ENCODE data around the gene RFXANK. TPM values are rescaled to one million over a fixed set of nuclear protein-coding genes. Genes with fewer than 3 reads are reported as not detected.
A peak's percentile ranks its signal among the peaks of the same experiment; 100 is the strongest.

Gene RFXANK
- total RNA-seq, 1 donor from 2014 or later: 122 TPM

DNA sequence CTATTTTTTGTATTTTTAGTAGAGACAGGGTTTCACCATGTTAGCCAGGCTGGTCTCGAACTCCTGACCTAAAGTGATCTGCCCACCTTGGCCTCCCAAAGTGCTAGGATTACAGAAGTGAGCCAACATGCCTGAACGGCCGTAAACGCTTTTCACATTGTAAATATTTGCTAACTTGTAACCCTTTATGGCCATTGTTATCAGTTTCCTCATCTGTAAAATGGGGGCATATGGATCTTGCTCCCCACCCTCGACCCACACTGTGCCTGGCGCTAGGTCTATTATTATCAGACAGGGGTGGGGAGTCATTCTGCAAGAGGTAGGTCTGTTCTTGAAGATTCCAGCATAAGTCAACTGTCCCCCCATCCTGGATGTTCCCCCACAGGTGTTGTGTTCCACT, 31.6 kb downstream of the RFXANK start:
- H3K36me3 ChIP-seq (ENCODE audit: control insufficient read depth, insufficient read depth, low read length): no peaks in the 10 kb centered on the region
- H3K27me3 ChIP-seq (ENCODE audit: control insufficient read depth, insufficient read depth, low read length): peaks cover 35% of the 10 kb centered on the region
- TF ChIP-seq, protein P1, sequence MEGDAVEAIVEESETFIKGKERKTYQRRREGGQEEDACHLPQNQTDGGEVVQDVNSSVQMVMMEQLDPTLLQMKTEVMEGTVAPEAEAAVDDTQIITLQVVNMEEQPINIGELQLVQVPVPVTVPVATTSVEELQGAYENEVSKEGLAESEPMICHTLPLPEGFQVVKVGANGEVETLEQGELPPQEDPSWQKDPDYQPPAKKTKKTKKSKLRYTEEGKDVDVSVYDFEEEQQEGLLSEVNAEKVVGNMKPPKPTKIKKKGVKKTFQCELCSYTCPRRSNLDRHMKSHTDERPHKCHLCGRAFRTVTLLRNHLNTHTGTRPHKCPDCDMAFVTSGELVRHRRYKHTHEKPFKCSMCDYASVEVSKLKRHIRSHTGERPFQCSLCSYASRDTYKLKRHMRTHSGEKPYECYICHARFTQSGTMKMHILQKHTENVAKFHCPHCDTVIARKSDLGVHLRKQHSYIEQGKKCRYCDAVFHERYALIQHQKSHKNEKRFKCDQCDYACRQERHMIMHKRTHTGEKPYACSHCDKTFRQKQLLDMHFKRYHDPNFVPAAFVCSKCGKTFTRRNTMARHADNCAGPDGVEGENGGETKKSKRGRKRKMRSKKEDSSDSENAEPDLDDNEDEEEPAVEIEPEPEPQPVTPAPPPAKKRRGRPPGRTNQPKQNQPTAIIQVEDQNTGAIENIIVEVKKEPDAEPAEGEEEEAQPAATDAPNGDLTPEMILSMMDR (IDR thresholded peaks at IDR 0.05; ENCODE audit: insufficient read depth, low read length, poor library complexity, severe bottlenecking): no peak
- DNase-seq (ENCODE audit: low read depth): no peak
- no peak overlapping the region for H3K4me3 ChIP-seq (ENCODE audit: low read depth, low read length)

DNA sequence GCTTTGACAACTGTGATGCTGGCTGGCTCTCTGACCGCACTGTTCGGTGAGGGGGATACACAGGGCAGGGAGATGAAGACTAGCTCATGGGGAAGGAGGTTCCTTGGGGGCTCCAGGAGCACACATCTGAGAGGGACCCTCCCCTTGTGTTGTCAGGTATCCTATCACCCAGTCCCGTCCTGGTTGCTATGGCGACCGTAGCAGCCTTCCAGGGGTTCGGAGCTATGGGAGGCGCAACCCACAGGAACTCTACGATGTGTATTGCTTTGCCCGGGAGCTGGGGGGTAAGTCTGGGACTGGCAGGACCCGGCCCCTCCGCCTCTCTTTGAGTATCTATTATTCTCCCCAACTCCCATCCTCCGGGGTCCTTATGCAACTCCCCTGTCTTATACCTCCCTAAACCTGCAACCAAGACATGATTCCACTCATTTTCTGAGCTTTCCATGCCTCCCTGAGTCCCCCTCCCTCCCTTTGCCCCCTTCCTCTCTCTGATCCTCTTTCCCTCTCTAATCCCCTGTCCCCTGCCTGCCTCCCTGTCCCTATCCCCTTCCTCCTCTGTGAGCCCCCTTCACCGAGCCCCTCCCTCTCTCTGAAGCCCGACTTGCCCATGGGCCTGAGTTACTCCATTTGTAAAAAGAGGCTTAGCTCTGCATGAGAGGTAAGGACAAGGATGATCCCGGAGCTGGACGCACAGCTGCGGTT, 32.2 kb downstream of the RFXANK start:
- no peak overlapping the region for H3K4me3 ChIP-seq (ENCODE audit: low read depth, low read length)
- DNase-seq (ENCODE audit: low read depth): no peak
- TF ChIP-seq, protein P1 (IDR thresholded peaks at IDR 0.05; ENCODE audit: insufficient read depth, low read length, poor library complexity, severe bottlenecking): no peak

DNA sequence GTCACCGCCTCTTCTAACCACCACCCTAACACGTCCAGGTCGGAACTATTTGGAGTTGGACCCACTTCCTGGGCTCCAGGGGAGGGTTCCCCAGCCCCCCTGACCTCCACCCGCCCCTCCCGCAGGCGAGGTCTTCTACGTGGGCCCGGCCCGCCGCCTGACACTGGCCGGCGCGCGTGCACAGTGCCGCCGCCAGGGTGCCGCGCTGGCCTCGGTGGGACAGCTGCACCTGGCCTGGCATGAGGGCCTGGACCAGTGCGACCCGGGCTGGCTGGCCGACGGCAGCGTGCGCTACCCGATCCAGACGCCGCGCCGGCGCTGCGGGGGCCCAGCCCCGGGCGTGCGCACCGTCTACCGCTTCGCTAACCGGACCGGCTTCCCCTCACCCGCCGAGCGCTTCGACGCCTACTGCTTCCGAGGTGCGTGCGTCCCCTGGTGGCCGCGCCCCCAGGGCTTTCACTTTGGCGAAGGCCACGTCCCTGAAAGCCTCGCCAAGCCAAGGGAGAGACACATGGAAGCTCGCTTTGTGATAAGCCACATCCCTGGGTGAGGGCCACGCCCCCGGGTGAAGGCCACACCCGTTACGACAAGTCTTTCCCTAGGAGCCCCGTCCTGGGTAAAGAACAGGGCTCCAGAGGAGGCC, 32.9 kb downstream of the RFXANK start:
- Histone ChIP-seq H3K36me3 (ENCODE audit: control insufficient read depth, insufficient read depth, low read length) (no peaks in the 10 kb centered on the region), H3K27me3 (ENCODE audit: control insufficient read depth, insufficient read depth, low read length) (peaks cover 38% of the 10 kb centered on the region), H3K4me3 (ENCODE audit: low read depth, low read length) (no peak overlapping the region)
- TF ChIP-seq, protein P1 (IDR thresholded peaks at IDR 0.05; ENCODE audit: insufficient read depth, low read length, poor library complexity, severe bottlenecking): peak; percentile 77
- DNase-seq (ENCODE audit: low read depth): no peak

More for the DNA sequence above, 32.2 kb downstream of the RFXANK start:
- Histone ChIP-seq H3K27me3 (ENCODE audit: control insufficient read depth, insufficient read depth, low read length) (peaks cover 34% of the 10 kb centered on the region), H3K36me3 (ENCODE audit: control insufficient read depth, insufficient read depth, low read length) (no peaks in the 10 kb centered on the region)

DNA sequence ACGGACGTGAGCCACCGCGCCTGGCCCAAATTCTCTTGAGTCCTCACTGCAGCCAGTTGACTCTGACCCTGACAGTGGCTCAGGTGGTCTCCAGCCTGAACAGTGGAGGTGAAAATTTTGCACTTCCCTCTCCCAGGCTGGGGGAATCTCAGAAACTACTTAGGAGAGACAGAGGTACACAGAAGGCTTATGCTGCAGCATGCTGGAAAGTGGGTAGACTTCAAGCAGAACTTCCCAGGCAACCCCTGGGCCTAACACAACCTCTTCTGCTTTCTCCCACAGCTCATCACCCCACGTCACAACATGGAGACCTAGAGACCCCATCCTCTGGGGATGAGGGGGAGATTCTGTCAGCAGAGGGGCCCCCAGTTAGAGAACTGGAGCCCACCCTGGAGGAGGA, 34.1 kb downstream of the RFXANK start:
- H3K4me3 ChIP-seq (ENCODE audit: low read depth, low read length): no peak overlapping the region

DNA sequence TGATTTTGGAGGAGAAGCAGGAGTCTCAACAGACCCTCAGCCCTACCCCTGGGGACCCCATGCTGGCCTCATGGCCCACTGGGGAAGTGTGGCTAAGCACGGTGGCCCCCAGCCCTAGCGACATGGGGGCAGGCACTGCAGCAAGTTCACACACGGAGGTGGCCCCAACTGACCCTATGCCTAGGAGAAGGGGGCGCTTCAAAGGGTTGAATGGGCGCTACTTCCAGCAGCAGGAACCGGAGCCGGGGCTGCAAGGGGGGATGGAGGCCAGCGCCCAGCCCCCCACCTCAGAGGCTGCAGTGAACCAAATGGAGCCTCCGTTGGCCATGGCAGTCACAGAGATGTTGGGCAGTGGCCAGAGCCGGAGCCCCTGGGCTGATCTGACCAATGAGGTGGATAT, 34.6 kb downstream of the RFXANK start:
- TF ChIP-seq, protein P1 (IDR thresholded peaks at IDR 0.05; ENCODE audit: insufficient read depth, low read length, poor library complexity, severe bottlenecking): no peak
- H3K36me3 ChIP-seq (ENCODE audit: control insufficient read depth, insufficient read depth, low read length): no peaks in the 10 kb centered on the region
- H3K4me3 ChIP-seq (ENCODE audit: low read depth, low read length): no peak overlapping the region
- no peak for DNase-seq (ENCODE audit: low read depth)
- H3K27me3 ChIP-seq (ENCODE audit: control insufficient read depth, insufficient read depth, low read length): peaks cover 38% of the 10 kb centered on the region

More for the DNA sequence above, 34.1 kb downstream of the RFXANK start:
- DNase-seq (ENCODE audit: low read depth): no peak
- TF ChIP-seq, protein P1 (IDR thresholded peaks at IDR 0.05; ENCODE audit: insufficient read depth, low read length, poor library complexity, severe bottlenecking): no peak
- Histone ChIP-seq H3K27me3 (ENCODE audit: control insufficient read depth, insufficient read depth, low read length) (peaks cover 38% of the 10 kb centered on the region), H3K36me3 (ENCODE audit: control insufficient read depth, insufficient read depth, low read length) (no peaks in the 10 kb centered on the region)

Data from kidney epithelial cell (primary cell).